HepG2 (cell line): ENCODE measurements around the gene PRDM10. TPM values are rescaled to one million over a fixed set of nuclear protein-coding genes. Genes with fewer than 3 reads are reported as not detected.

Experiments
- BCL6 ChIP-seq: IDR thresholded peaks from 2 replicates; pipeline ENCODE4 v1.6.1; 2016; ENCODE audit warnings: missing genetic modification reagents, missing compliant biosample characterization
- ELK4 ChIP-seq: sonication (generic); formaldehyde crosslinking; IDR thresholded peaks from 2 replicates; pipeline ENCODE4 v1.9.0; 2021; ENCODE audit warnings: missing genetic modification reagents, borderline replicate concordance
- FOXP1 ChIP-seq, 2 experiments: fragments of 450-650 bp in 1 of 2; IDR thresholded peaks; 2 replicates each; pipeline ENCODE4 v1.6.1; 2017 to 2018; ENCODE audit warnings: antibody characterized with exemption in 1 of 2
- HOXA9 ChIP-seq: sonication (generic); formaldehyde crosslinking; IDR thresholded peaks from 2 replicates; pipeline ENCODE4 v1.8.1; 2022; ENCODE audit warnings: missing genetic modification reagents, mild to moderate bottlenecking, moderate library complexity, borderline replicate concordance
- KDM1A ChIP-seq: IDR thresholded peaks from 2 replicates; pipeline ENCODE4 v1.6.1; 2016; ENCODE audit warnings: missing compliant biosample characterization
- KDM4B ChIP-seq: sonication (generic); formaldehyde crosslinking; IDR thresholded peaks from 2 replicates; pipeline ENCODE4 v1.4.0; 2020; ENCODE audit warnings: missing genetic modification reagents
- MLX ChIP-seq: IDR thresholded peaks from 2 replicates; pipeline ENCODE4 v1.6.1; 2016
- NFYC ChIP-seq: IDR thresholded peaks from 2 replicates; pipeline ENCODE4 v1.6.1; 2016; ENCODE audit warnings: missing genetic modification reagents, missing compliant biosample characterization
- NR2F2 ChIP-seq: IDR thresholded peaks from 2 replicates; pipeline ENCODE4 v1.6.1; 2012; ENCODE audit warnings: low read depth, inconsistent platforms, borderline replicate concordance
- POGZ ChIP-seq: sonication (generic); formaldehyde crosslinking; IDR thresholded peaks from 2 replicates; pipeline ENCODE4 v1.4.0; 2020; ENCODE audit warnings: mild to moderate bottlenecking, missing genetic modification reagents
- RARA ChIP-seq: IDR thresholded peaks from 2 replicates; pipeline ENCODE4 v1.6.1; 2016; ENCODE audit warnings: missing genetic modification reagents, missing compliant biosample characterization
- SMAD3 ChIP-seq: sonication (generic); formaldehyde crosslinking; IDR thresholded peaks from 2 replicates; pipeline ENCODE4 v1.4.0; 2020; ENCODE audit warnings: missing genetic modification reagents
- SP2 ChIP-seq: sonication (generic); formaldehyde crosslinking; IDR thresholded peaks from 2 replicates; pipeline ENCODE4 v1.5.1; 2020; ENCODE audit warnings: mild to moderate bottlenecking, missing genetic modification reagents
- SPEN ChIP-seq: sonication (generic); formaldehyde crosslinking; IDR thresholded peaks from 2 replicates; pipeline ENCODE4 v1.5.1; 2020; ENCODE audit warnings: low read depth, mild to moderate bottlenecking, missing genetic modification reagents
- TFDP2 ChIP-seq: sonication (generic); formaldehyde crosslinking; IDR thresholded peaks from 2 replicates; pipeline ENCODE4 v1.4.0; 2020; ENCODE audit warnings: missing genetic modification reagents
- ZNF12 ChIP-seq: sonication (generic); formaldehyde crosslinking; IDR thresholded peaks from 2 replicates; pipeline ENCODE4 v1.5.0; 2020; ENCODE audit warnings: missing genetic modification reagents
- ZNF264 ChIP-seq: sonication (generic); formaldehyde crosslinking; IDR thresholded peaks from 2 replicates; pipeline ENCODE4 v1.4.0; 2020; ENCODE audit warnings: missing genetic modification reagents
- ZNF280D ChIP-seq: sonication (generic); formaldehyde crosslinking; IDR thresholded peaks from 2 replicates; pipeline ENCODE4 v1.5.1; 2020; ENCODE audit warnings: mild to moderate bottlenecking, missing genetic modification reagents
- ZNF639 ChIP-seq: conservative IDR thresholded peaks from 2 replicates; pipeline ENCODE4 v1.6.1; 2018; ENCODE audit warnings: missing genetic modification reagents
- ZNF652 ChIP-seq: IDR thresholded peaks from 2 replicates; pipeline ENCODE4 v1.6.1; 2016; ENCODE audit warnings: low read depth, borderline replicate concordance
- ZNF768 ChIP-seq: sonication (generic); formaldehyde crosslinking; IDR thresholded peaks from 2 replicates; pipeline ENCODE4 v1.4.0; 2020; ENCODE audit warnings: missing genetic modification reagents
- ZNF800 ChIP-seq: sonication (generic); formaldehyde crosslinking; IDR thresholded peaks from 2 replicates; pipeline ENCODE4 v1.4.0; 2020; ENCODE audit warnings: missing genetic modification reagents
- polyA plus RNA-seq, 8 experiments: library from polyadenylated mRNA; depleted of rRNA in 3 of 8; stranded (reverse) in 7 of 8; unstranded in 1 of 8; fragments of >200 nt; fragmentation: Illumina TruSeq in 4 of 8; extraction: Trizol in 4 of 8; gene quantifications; 2 replicates each; pipeline versions ENCODE4 v1.2.1 to v1.2.3, GENCODE V29; 2011 to 2016; ENCODE audit warnings: low read depth in 4 of 8, missing spikeins in 1 of 8, mixed read lengths in 1 of 8; ENCODE audit not compliant: insufficient read depth in 1 of 8
- total RNA-seq, 5 experiments: library from RNA; depleted of rRNA; stranded (reverse); fragments of >200 nt; fragmentation: Illumina TruSeq; extraction: Trizol; gene quantifications; 2 replicates each; pipeline ENCODE4 v1.2.3, GENCODE V29; 2016; ENCODE audit warnings: low read depth in 1 of 5

PRDM10 gene
- total and polyA plus RNA-seq, 2 of the 13 experiments (the other 11 are each of a cell fraction or from before 2014, with no cell fraction given), result 5.7 to 5.8 TPM

- 0 out of 2 replicates have a peak, but pooled peaks have one; percentile 34 for TF ChIP-seq ZNF280D (CRISPR knock-in tag)
- TF ChIP-seq ZNF12 (CRISPR knock-in tag), result 0 out of 2 replicates have a peak, but pooled peaks have one; percentile 36
- TF ChIP-seq ELK4 (CRISPR knock-in tag), result no peak
- TF ChIP-seq SP2 (CRISPR knock-in tag), result no peak
- peak; percentile 62 for TF ChIP-seq NR2F2
- 0 out of 2 replicates have a peak, but pooled peaks have one; percentile 42 for TF ChIP-seq MLX
- TF ChIP-seq BCL6, result peak; percentile 71
- TF ChIP-seq ZNF264 (CRISPR knock-in tag), result 0 out of 2 replicates have a peak, but pooled peaks have one; percentile 52
- 0 out of 2 replicates have a peak, but pooled peaks have one; percentile 34 for TF ChIP-seq KDM4B (CRISPR knock-in tag)
- no peak for TF ChIP-seq SPEN (CRISPR knock-in tag)
- no peak for TF ChIP-seq ZNF652 (CRISPR knock-in tag)
- TF ChIP-seq ZNF768 (CRISPR knock-in tag), result no peak
- peak; percentile 29 for TF ChIP-seq POGZ (CRISPR knock-in tag)
- 0 out of 2 replicates have a peak, but pooled peaks have one; percentile 29 for TF ChIP-seq ZNF639 (CRISPR knock-in tag)
- TF ChIP-seq ZNF800, result peak; percentile 52; the same call in 1 of the 2 replicates
- TF ChIP-seq TFDP2 (CRISPR knock-in tag), result 0 out of 2 replicates have a peak, but pooled peaks have one; percentile 40
- TF ChIP-seq SMAD3 (CRISPR knock-in tag), result peak; percentile 41; the same call in 1 of the 2 replicates
- TF ChIP-seq FOXP1 (IDR thresholded peaks at IDR 0.05), result peak; percentile 42; the same call in 1 of the 2 replicates
- peak; percentile 95 for TF ChIP-seq FOXP1 (CRISPR knock-in tag; IDR thresholded peaks at IDR 0.05)
- peak; percentile 78 for TF ChIP-seq RARA (CRISPR knock-in tag)
- no peak for TF ChIP-seq HOXA9
- TF ChIP-seq KDM1A (CRISPR knock-in tag), result 0 out of 2 replicates have a peak, but pooled peaks have one; percentile 4
- peak; percentile 20; the same call in 1 of the 2 replicates for TF ChIP-seq NFYC
Measured at GRCh38 chr11:129999407-129999806, 3.2 kb downstream of the PRDM10 start (continued).
